Dermis microvascular lymphatic vessel endothelial cell (primary cell): ENCODE measurements around the gene GOT1. TPM values are rescaled to one million over a fixed set of nuclear protein-coding genes. Genes with fewer than 3 reads are reported as not detected.

ENCODE experiments used
- DNase-seq, 2 donors: peaks; one replicate each; pipeline versions ENCODE4 v3.0.0 to v3.0.0-alpha.2; 2010; ENCODE audit warnings: low read depth in 2 of 2
- total RNA-seq: library from RNA; depleted of rRNA; stranded (reverse); fragments of >200 nt; gene quantifications from 2 replicates; pipeline ENCODE4 v1.2.1, GENCODE V29; 2014

Gene GOT1
- total RNA-seq, 1 donor from 2014 or later: 23.4 TPM

DNA sequence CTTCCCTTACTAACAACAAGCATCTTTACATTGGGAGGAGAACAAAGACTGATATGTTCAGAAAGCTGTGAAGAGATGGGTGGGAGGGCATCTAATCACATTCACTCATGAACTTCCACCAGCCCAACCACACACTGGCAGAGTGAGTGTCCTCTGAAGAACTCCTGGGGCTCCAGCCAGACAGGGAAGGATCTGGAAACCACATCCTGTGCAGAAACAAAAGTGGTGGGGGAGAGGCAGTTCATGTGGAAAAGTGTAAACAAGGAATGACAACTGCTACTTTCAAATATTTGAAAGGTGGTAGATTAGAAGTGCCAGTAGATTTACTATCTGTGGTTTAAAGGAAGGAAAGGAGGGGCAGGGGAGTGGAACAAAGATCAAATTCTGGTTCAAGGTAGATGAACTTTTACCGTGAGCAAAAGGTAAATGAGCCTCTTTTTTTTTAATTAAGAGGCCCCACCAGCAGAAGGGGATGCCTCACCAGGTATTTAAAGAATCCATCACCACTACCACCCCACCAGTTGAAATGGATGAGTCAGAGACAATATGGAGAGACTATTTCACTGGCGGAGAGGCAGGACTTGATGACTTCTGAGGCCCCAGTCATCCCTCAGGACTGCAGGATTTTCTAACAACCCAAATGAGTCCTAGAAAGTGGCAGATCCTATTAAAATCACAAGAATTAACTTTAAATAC is 34.5 kb downstream of the GOT1 start:
- peak in 1 of 2 donors; percentile 73 for DNase-seq

DNA sequence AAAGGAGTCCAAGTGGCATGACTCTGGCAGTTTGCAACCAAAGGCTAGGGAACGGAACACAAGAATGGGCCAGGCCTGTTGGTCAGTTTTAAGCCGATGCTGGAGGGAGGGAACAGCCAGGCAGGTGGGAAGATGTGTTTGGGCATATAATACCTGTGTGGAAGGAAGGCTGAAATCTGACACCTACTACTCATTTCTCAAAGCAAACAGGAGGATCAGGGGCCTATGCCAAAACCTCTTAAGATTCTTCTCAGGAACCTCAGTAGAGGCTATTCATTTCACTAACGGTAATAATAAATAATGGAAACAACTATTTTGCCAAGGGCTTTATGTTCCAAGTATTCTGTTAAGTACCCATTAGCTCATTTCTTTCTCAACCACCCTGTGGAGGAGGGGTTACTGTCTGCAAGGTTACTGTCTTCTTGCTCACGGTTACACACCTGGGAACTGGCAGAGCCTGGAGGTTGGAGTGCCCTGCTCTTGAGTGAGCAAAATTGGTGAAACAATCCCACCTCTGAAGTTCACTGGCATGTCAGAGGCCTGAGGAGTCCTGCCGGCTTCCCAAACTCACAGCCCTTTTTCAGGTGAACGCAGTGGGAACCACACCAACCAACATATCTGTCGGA is 35.5 kb downstream of the GOT1 start:
- no peak for DNase-seq

DNA sequence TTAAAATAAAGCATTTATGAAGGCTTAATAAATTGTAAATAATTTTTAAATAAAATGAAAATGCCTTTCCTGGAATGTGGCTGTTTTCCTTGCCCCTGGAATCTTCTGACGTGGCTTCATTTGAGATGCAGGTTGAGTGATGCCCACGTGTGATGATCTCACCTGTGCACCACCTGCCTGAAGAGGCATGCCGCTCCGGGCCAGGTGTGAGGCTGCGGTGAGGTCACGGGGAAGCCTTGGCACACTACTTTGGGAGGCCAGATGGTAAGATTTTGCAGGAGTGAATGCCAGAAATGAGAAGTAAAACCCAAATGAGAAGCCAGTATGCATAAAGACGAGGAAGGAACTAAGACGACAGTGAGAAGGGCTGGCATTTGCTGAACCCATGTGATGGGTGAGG is 36.2 kb downstream of the GOT1 start:
- no peak for DNase-seq

DNA sequence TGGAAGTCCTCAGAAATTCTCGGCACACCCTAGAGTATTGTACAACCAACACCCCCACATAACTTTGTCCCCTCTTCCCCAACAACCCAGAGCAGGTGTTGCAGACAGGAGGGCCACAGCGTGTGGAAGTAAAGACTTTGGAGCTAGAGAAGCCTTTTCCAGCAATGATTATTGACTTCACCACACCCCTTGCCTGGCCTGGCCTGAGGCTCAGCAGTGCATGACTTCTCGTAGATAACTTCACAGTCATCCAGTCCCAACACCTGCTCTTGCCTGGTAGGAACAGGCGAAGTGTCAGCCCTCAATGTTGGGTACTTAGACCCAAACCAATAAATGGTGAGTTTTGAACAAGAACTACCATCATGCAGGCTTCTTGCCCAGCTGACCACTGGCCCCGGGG is 36.7 kb downstream of the GOT1 start:
- DNase-seq: no peak

DNA sequence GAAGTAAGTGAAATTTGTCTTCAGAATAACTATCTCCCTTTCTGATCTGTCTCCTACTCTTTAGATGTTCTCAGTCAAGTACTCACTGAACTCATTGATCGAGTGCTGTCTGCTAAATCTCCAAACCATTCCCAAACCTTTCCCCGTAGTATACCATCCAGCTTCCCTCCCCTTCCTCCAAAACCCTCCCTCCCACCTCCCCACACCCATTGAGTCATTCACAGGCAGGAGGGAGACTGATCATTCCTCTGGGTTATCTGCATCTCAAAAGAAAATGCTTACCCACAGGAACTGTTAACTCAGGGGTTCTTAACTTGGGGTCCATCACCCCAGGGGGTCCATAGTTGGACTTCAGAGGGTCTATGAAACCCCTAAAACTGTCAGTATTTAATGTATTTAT is 37.4 kb downstream of the GOT1 start:
- no peak for DNase-seq

DNA sequence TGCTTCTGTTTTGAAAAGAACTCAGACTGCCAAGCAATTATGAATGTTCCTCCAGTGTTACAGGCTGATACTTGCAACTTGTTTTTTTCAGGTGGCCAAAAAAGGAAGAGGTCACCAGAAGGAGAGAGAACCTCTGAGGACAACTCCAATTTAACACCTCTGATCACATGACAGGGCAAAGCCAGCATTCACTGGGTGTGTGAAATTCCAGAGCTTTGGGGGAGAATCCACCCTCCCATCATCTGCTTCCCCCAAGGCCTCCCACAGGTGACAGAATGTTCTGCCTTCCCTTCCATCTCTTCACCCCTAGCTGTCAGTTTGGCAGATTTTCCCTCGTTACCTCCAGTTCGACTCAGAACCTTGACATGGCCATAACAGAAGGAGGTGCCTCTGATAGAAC is 39.1 kb downstream of the GOT1 start:
- no peak for DNase-seq

DNA sequence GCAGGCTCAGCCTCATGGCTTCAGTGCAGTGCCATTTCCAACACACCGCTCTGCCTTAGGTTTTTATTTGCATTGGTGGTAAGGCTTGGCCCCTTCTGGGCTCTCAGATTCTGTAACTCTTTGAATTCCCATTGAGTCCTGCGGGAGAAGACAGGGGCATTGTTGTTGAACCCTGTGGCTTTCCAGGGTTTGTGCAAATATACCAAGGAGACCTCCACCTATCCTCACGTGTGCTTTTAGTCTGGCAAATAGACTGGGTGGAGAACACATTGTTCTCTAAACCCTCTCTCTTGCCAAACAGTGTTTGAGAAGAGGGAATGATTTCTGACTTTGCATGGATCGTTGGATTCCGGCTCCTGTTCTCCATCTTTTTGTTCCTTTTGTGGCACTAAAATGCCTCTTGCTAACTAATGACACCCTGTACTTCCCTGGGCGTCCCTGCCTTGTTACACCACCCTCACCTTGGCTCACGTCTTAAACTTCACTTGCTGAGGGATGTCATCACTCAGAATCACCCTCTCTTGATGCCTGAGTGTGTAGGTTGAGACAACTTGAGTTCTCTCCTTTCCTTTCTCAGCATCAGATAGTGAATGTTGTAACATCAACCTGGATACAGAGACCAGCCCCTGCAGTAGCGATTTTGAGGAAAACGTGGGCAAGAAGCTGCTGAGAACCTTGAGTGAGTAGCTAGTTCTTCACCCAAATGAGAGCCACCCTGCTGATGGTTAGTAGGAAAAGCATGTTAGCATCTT is 40.5 kb downstream of the GOT1 start:
- DNase-seq: no peak

DNA sequence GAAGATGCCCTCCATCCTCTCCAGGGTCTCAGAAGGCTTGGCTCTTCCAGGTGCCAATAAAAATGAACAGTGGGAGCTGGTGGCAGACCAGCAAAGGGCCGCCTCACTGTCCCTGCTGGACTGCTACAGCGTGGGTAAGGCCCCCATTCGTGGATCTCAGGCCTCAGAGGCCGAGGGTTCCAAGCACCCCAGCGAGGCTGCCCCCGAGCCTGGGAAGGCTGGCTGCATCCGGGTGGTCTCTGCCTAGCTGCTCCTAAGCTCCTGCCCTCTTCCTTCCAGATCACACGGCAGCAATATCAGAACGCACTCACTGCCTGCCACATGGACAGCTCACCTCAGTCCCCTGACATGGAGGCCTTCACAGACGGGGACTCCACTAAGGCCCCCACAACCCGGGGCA is 42.9 kb downstream of the GOT1 start:
- DNase-seq: no peak

DNA sequence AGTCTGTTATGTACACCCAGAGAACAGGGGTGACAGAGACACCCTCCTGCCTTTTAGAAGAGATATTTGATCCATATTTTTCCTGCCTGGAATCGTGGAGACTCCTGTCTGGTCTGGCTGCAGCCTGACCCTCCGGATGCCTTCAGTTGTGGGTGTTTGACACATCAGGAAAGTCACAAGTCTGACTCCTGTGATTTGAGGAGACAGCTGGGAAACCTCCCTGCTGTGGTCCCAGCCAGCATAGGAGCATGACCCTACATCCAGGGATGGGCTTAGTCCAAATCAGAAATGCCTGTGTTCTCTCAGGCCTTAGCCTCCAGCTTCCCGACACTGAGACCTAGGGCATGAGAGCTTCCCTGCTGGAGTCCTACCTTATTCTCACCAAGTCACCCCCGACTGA is 43.4 kb downstream of the GOT1 start:
- DNase-seq: no peak

DNA sequence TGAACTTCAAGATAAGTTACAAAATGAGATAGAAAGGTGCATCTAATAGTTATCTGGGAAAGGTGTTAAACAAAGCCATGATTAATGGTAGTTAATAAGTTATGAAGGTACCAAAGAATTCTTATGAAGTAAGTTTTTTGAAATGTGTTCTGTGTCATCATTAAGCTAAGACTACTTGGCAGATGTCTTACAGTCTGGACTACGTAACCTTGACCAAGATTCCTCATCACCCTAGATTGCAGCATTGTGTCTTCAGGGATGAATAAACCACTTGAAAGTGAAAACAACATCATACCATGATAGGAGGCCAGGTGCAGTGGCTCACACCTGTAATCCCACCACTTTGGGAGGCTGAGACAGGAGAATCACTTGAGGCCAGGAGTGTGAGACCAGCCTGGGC is 48.2 kb downstream of the GOT1 start:
- no peak for DNase-seq

DNA sequence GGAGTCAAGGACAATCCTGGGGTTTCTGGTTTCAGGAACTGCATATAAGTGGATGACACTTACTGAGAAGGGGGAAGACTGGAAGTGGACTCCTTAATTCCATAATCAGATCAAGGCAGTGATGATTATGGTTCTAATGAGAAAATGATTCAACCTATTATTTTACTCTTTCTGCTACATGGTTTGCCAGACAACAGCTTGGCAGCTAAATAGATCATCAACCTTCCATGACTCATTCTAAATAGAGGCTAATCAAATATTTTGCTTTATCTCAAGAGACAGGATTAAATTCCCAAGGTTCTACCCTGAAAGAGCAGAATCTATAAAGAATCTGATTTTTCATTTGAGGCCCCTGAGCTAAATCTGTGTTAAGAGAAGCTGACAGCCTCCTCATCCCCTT is 55.0 kb downstream of the GOT1 start:
- DNase-seq: peak in 1 of 2 donors; percentile 12

DNA sequence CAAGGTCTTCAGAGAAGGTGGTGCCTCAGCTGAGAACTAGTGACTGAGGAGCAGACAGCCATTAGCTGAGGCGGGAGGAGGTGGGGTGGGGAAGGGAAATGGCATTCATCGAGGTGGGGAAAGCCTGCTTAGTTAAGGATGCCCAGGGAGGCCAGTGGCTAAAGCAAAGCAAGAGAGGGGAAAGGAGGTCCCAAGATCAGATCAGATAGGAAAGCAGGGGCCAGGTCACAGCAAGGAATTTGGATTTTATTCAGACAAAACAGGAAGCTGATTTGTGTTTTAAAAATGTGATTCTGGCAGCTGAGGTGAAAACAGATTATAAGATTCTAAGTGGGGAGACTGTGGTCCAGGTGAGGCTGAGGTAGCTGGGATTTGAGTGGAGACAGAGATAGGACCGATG is 55.5 kb downstream of the GOT1 start:
- peak in 1 of 2 donors; percentile 45 for DNase-seq

DNA sequence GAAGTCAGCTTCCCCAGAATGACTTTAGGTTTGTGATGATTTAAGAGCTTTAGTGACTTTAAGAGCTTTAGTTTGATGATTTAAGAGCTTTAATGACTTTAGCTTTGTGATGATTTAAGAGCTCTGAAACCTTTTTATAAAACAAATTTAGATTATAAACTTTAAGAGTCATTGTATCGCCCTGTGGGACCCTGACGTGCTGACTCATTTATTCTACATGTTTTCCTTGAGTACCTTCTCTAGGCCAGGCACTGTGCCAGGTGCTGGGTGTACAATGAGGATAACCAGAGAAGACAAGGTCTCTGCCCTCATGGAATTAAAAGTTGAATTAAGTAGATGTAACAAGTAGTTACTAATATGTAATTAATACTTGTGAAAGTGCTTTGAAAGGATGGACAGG is 55.9 kb downstream of the GOT1 start:
- DNase-seq: peak in 1 of 2 donors; percentile 60

DNA sequence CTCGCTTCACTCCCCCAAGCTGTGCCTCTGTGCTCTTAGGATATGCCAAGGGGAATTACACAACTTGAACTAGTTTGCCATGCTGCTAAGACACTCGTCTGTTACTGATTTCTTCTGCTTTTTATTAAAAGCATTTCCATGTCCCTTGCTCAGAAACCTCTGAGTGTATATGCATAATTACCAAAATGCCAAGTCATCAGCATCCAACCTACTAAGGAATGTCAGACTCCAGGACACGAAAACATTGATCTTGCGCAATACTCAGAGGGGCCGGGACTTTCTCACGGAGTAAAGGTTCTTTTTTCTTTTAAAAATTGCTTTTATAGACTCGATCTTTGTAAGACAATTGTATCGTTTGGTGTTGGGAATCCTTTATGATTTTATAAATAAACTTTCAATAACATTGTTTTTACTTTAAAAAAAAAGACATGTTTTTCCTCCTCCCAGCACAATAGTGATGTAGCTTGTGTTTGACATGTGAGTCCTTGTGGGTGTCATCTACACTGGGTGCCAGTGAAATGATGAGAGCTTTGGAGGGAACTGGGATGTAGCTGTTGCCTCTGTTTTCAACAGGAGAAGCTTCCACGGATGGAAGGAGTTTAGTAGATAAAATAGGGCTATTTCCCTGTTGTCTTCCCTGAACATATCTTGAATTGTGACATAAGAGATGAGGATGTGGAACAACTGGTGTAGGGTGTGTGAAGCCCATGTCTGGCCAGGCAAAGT is 57.7 kb downstream of the GOT1 start:
- no peak for DNase-seq

DNA sequence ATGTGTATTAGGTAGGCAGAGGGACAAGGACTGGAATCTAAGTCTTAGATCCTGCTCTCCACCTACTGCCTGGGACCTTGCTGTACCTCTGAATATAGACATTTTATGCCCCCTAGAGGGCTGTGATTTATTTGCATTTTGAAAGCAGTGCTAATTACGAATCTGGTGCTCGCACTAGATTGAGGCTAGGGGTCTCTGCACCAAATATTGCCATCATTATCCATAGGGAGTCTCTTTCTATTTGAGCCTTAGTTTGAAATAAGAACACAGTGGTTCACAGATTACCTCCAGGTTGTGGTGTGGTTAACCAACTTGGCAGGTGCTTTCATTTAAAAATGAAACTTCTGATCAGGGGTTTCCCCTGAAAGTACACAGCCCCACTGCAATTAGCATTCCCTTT is 59.4 kb downstream of the GOT1 start:
- DNase-seq: peak; percentile 2 to 29

DNA sequence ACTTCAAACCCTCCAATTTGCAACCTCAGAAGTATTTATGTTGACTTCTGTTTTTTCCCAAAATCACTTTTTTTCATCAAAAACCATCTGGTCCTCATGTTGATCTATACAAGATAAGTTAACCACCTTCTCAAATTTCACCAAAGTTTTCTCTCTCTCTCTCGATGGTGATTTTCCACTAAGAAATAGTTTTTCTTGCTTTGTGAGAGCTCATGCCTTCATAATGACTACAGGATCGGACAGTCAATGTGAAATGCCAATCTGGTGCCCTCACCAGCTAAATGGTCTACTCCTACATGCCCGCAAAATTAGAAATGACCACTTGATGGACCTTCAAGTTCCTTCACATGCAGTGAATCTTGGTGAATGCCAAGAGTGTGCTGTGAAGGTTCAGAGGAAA is 60.9 kb downstream of the GOT1 start:
- no peak for DNase-seq

DNA sequence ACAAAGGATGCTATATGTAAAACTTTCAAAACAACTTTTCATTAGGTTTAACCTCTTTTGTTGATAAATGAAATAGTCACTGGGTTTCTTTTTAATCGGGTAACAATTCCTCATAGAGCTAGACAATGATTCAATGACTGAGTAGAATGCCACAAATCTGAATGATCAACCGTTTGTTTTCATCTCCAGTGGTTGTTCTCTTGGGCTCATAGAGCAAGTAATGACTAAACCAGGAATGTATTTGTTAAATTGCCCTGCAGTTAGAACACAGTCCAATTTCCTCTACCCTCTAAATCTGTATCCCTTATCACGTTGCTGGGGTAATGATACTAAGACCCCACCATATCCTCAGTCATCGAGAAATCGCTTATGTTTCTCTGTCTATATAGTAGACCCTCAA is 61.3 kb downstream of the GOT1 start:
- no peak for DNase-seq

DNA sequence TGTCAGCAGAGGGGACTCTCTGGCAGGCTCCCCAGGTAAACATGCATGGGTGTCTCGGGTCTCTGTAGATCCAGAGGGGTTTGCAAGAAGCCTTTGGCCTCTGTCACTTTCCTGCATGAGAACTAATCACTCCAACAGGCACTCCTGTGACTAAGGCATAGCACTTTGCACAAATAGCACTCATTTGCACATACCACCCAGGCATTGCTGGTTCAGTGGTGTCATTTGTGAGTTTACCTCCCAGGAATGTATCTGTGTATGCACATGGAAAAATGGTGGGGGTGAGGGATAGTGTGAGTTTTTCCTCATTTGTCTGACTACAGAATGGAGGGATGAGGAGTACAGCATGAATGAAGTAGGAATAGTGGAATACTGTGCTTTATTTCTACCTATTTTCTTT is 61.8 kb downstream of the GOT1 start:
- DNase-seq: no peak

DNA sequence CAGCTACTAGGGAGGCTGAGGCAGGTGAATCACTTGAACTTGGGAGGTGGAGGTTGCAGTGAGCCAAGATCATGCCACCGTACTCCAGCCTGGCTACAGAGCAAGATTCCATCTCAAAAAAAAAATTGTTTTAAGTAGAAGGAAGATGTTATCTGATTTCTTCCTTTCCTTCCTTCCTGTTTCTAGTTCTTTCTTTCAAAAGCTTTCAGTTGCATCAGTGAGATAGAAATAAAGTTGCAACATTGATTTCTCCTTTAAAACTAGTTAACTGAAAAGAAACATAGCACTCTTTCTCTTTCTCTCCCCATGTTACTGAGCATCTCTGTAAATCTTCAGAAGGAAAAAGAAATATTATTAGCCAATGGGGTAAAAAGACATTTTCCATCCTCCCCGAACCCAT is 63.8 kb downstream of the GOT1 start:
- no peak for DNase-seq

DNA sequence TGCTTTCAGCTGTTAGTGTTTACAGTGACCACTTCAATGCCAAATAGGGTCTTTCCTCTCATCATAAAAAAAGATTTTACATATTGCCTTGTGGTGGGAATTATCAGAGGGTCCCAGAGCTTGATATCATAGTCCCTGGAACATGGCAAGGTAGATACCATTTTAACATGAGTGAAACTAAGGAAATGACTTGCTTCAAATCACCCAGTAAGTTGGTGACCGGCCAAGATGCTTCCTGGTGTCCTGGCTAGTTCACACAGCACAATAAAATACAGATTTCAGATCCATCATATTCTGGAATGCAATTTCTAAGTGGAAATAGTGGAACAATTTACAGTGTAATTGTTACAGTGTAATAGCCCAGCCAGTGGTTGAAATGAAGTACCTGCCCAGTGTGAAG is 64.7 kb downstream of the GOT1 start:
- no peak for DNase-seq

DNA sequence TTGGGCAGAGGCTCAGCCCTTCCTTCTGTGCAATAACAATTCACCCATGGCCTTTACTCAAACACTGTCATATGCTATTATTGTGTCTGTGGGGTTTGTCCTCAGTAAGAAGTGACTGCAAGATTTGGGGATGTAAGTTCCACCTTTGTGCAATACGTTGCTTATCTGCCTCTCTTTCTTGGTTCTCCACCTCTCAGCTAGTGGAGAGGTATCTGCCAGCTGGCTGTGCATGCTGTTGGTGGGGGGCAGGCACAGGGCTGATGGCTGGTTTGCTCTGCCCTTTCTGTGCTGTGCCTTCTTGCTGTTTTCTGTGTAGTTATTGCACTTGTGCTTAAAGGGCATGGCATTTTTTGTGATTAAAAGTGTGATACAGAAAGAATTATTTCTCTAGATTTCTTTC is 65.1 kb downstream of the GOT1 start:
- DNase-seq: no peak

DNA sequence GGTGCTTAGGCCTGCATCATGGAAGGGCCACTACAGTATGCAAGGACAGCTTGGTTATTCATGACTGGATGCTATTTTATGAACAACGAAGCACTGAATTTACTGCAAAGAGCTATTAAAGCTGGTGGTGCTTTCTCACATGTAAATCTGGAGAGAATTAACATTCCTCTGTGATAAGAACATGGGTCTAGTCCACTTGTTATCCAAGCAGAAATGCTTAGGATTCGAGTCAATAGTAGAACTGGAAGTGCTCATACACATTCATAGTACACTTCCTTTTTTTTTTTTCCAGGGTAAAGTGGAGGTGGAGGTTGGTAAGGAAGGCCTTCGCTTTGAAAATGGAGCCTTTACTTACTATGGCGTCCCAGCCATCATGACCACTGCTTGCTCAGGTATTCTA is 66.3 kb downstream of the GOT1 start:
- DNase-seq: no peak
